RWPE1 (cell line): ENCODE measurements around the gene CRTAC1.

Experiments
- CTCF ChIA-PET: fragments of 350-600 bp; sonication (Branson Sonifier 250); formaldehyde crosslinking; extraction: SDS; loops from one replicate; lab custom pipeline; 2021; lab: Yijun Ruan, JAX
- POLR2A ChIA-PET: fragments of 400-600 bp; formaldehyde crosslinking; extraction: SDS; loops from one replicate; lab custom pipeline; 2020; ENCODE audit warnings: antibody characterized with exemption; ENCODE audit not compliant: low non-redundant PET; lab: Yijun Ruan, JAX
- DNase-seq: peaks from one replicate; pipeline ENCODE4 v3.0.0; 2012; ENCODE audit warnings: low spot score
- H3K27ac ChIP-seq: fragments of 450-650 bp; 2 replicates; pipeline ENCODE4 v1.5.1; 2017
- CTCF ChIP-seq: fragments of 450-650 bp; conservative IDR thresholded peaks from 2 replicates; pipeline ENCODE4 v1.5.1; 2017; ENCODE audit warnings: low read depth, mild to moderate bottlenecking

The CRTAC1 gene

GRCh38 chr10:97937054-97937453, 93.4 kb downstream of the CRTAC1 start:
- H3K27ac ChIP-seq, result no peak overlapping the region
- CTCF ChIA-PET, result interaction anchor here (0.6 kb wide), 1 partner anchor 54 kb away, joined by 4 read pairs; no protein-coding TSS in a partner anchor
- DNase-seq, result no peak
- POLR2A ChIA-PET, result interaction anchor here (0.7 kb wide), 1 partner anchor 58 kb away, joined by 4 read pairs; no protein-coding TSS in a partner anchor
- TF ChIP-seq CTCF, result no peak

- POLR2A ChIA-PET, result no interaction called here
- DNase-seq, result no peak
- no peak for TF ChIP-seq CTCF
- no peak overlapping the region for H3K27ac ChIP-seq
- CTCF ChIA-PET, result no interaction called here
Measured at GRCh38 chr10:97936126-97936525, 94.3 kb downstream of the CRTAC1 start.

- no peak overlapping the region for H3K27ac ChIP-seq
- ChIA-PET POLR2A (interaction anchor here (0.5 kb wide), 1 partner anchor 21 kb away, joined by 3 read pairs; no protein-coding TSS in a partner anchor), CTCF (interaction anchor here (0.5 kb wide), 1 partner anchor 141 kb away, joined by 5 read pairs; no protein-coding TSS in a partner anchor)
- TF ChIP-seq CTCF, result no peak
- DNase-seq, result no peak
Measured at GRCh38 chr10:97932932-97933530, 97.4 kb downstream of the CRTAC1 start.

- H3K27ac ChIP-seq, result no peak overlapping the region
- CTCF ChIA-PET, result interaction anchor here (0.7 kb wide), 3 partner anchors 114 to 1160 kb away, joined by 4 to 5 read pairs (median 4); no protein-coding TSS in a partner anchor
- DNase-seq, result no peak
- no peak for TF ChIP-seq CTCF
- POLR2A ChIA-PET, result no interaction called here
Measured at GRCh38 chr10:97931041-97931440, 99.4 kb downstream of the CRTAC1 start.

- ChIA-PET CTCF (no interaction called here), POLR2A (no interaction called here)
- DNase-seq, result no peak
- H3K27ac ChIP-seq, result no peak overlapping the region
- TF ChIP-seq CTCF, result no peak
Measured at GRCh38 chr10:97928897-97929296, 101.5 kb downstream of the CRTAC1 start.

GRCh38 chr10:97927622-97928021, 102.8 kb downstream of the CRTAC1 start:
- no peak for DNase-seq
- TF ChIP-seq CTCF, result no peak
- POLR2A ChIA-PET, result no interaction called here
- CTCF ChIA-PET, result interaction anchor here (1.2 kb wide), 1 partner anchor 12 kb away, joined by 5 read pairs; no protein-coding TSS in a partner anchor
- H3K27ac ChIP-seq, result no peak overlapping the region
